Measurements from ENCODE around the gene HSD3B2.

HSD3B2 gene

DNA sequence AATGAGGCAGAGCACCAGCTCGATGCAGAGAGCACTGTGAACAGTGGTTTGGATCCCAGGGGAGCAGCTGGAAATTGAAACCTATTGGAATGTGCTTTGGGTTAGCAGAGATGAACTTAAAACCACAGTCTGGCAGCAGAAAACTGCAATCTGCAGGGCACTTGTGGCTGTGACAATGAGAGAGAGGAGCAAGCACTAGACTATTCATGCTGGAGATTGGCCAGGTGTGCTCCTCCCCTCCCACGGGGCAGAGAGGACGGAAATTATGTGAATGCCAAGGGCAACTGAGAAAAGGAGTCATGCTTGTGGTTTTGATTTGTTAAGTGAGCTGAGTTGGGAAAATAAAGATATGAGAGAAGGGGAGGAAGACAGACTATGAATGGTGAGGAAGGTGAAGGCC is 38.1 kb downstream of the HSD3B2 start:
- no peak for DNase-seq (ENCODE audit: low spot score)

DNA sequence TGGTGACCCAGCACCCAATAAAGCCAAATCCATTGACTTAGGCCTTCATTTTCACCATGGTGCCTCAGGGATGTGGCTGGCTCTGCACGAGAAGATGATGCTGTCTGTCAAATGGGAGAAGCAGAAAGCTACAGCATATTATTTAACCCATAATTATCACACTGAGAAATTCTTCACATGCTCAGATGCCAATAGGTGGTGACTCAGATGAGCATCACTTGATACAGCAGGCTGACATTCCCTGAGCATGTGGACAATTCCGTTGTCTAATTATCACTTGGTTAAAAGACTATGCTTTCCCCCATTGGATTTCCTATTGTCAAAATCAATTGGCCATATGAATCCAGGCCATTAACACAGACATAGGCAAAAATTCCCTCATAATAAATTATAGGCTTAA is 48.0 kb downstream of the HSD3B2 start:
- DNase-seq (ENCODE audit: low spot score), result no peak

DNA sequence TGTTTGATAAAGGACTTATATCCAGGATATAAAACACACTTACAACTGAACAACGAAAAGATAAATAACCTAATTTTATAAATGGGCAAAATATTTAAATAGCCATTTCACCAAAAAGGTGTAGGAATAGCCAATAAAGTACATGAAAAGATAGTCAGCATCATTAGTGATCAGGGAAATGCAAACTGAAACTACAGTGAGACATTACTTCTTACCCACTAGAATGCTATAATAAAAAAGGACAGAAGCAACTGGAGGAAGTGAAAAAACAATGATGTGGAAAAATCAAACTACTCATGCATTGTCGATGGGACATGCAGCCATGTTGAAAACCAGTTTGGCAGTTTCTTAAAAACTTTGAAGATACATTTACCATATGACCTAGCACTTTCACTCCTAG is 48.6 kb downstream of the HSD3B2 start:
- DNase-seq (ENCODE audit: low spot score), result no peak

DNA sequence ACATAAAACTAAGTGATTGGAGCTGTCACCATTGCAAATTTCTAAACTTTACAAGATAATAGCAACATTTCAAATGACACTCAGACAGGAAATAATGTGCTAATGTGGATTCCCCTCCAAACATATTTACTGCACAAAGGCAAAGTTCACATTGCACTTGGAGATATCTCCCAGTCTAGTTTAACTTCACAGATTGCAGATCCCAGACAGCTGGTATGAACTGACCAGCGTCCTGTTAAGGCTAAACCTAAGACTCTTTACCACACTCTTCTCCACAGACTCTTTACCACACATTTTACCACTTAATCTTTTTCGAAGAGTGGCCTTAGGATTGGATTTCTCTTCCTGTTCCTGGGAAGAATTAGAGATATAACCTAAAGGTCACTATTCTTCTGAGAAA is 51.5 kb downstream of the HSD3B2 start:
- no peak for DNase-seq (ENCODE audit: low spot score)

DNA sequence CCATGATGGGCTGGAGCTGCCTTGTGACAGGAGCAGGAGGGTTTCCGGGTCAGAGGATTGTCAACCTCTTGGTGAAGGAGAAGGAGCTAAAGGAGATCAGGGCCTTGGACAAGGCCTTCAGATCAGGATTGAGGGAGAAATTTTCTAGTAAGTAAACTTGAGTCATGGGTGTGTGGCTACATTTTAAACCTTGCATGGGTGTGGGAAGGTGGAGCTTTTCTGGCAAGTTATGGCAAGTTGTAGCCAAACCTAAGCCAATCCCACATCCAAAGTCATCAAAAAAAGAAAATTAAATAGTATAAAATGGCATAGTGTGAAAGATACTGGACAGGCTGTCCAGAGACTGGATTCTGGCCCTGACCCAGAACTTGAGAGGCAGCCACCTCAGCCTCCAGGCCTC is 52.3 kb downstream of the HSD3B2 start:
- DNase-seq (ENCODE audit: low spot score), result no peak

DNA sequence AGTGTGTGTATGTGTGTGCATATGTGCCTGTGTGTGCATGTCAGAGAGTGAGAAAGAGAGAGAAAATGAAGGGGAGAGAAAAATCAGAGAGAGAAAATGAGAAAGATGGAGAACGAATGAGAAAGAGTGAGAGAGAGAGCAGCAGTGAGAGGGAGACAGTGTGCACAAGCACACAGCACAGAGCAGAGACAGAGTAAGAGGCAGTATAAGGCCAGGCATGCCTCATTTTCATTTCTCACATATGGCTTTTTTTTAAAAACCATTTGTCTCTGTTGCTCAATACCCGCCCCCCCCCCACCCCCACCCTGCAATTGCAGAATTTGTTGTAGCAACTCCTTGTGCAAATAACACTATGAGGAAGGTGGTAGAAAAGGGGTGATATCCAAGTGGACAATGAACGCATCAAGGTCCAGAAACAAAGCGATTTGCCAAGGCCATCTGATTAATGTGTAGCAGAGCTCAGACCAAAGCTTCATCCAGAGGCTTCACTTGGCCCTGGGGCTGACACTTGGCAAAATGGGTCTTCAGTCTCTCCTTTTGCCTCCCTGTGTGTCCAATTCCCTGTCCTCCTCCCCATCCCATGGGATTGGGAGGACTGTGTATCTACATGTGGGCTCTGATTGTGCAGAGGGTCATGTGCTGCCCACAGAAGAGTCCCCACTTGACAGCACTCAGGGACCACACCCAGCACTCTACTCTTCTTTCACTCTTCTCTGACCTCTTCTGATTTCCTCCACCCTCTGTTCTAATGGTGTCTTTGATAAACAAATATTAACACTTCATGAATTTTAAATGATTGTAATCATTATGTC is 53.1 kb downstream of the HSD3B2 start:
- no peak for DNase-seq (ENCODE audit: low spot score)

DNA sequence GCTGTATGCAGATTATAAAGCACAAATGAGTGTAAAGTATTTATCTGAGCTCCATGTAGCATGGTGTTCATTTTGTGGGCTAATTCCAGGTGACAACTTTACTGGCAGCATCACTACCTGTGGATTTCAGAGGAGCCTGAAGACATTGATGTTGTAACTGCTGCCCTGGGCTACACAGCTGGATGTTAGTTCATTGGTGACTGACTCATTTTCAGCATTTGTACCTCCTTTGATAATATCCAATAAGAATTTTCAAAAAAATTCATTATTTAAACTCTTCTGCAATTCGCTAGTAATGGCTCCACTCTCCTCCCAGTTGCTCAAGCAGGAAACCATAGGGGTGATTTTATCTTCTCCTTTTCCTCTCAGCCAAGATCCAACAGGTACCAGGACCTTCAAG is 54.8 kb downstream of the HSD3B2 start:
- no peak for DNase-seq (ENCODE audit: low spot score)

DNA sequence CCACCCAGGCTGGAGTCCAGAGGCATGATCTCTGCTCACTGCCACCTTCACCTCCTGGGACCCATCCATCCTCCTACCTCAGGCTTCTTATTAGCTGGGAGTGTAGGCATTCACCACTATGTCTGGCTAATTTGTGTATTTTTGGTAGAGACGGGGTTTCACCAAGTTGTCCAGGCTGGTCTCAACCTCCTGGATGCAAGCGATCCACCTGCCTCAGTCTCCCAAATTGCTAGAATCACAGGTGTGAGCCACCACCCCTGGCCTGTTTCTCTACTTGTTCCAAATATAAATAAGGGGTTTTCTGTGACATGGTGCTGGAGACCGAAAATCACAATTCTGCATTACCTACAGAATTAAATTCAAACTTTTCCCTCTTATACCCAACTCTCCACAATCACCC is 55.4 kb downstream of the HSD3B2 start:
- DNase-seq (ENCODE audit: low spot score), result no peak

DNA sequence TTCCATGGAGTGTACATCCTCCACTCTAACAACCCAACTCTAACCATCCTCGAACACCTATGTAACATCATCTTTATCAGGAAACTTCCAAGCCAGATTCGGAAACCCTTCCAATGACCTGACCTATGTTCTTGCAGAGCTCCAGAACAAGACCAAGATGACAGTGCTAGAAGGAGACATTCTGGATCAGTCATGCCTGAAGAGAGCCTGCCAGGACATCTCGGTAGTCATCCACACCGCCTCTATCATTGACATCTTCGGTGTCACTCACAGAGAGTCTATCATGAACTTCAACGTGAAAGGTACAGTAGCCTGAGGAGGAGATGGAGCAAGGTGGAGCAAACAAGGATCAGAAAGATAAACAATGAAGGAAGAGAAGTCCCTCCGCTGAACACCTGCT is 56.0 kb downstream of the HSD3B2 start:
- no peak for DNase-seq (ENCODE audit: low spot score)

DNA sequence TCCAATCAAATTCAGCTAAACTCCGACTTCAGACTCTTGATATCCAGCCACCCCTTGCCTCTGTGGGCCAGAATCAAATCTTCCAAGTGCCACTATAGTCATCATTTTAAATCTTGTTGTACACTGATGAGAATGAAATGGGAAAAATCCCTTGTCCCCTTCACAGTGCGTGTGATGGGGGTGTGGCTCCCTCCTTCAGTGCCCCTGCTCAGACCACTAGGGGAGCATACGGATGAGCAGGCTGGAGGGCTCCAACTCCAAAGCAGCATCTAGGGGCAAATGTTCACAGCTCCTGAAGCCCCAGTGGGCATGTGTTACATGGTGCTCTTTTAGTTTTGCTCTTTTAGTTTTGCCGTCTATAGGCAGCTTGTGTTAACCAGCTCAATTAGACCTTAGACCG is 56.6 kb downstream of the HSD3B2 start:
- no peak for DNase-seq (ENCODE audit: low spot score)

DNA sequence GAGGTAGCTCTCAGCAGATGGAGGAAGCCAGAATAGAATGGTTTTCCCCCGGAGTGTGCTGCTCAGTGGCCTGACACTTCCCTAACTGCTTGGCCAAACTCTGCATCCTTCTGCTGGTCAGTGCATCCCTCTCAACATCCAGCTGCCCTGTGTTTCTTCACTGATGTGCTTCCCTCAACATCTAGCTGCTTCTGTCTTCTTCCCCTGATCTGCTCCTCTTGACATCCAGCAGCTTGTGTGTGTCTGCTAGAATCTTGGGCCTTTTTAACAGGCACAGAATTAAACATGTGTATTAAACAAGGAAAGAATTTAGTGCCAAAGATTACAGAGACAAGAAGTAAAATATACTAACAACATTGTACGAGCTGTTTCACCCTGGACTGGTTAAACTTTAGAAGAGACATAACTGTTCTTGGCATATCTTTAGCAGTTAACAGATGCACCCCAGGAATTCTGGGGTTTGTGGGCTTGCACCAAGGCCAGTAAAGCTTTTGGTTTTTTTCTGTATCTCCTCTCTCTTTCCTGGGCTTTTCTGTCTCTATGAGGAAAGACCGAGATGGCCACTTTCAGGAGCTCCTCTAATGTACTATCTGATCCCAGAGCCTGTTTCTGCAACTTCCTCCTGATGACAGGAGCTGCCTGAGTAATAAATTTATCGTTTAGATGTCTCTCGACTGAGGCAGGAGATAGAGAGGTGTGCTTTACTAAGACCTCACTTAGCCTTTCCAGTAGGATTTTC is 57.3 kb downstream of the HSD3B2 start:
- DNase-seq (ENCODE audit: low spot score), result no peak
